GM12874 (cell line): ENCODE results near the gene SCNN1G.

Source experiments
- TF ChIP-seq, protein P1 (sequence below): IDR thresholded peaks from 2 replicates; pipeline ENCODE4 v1.5.1; 2011; ENCODE audit warnings: low read depth, mild to moderate bottlenecking, control low read depth, low read length, moderate library complexity; ENCODE audit not compliant: insufficient read depth

Gene SCNN1G

DNA sequence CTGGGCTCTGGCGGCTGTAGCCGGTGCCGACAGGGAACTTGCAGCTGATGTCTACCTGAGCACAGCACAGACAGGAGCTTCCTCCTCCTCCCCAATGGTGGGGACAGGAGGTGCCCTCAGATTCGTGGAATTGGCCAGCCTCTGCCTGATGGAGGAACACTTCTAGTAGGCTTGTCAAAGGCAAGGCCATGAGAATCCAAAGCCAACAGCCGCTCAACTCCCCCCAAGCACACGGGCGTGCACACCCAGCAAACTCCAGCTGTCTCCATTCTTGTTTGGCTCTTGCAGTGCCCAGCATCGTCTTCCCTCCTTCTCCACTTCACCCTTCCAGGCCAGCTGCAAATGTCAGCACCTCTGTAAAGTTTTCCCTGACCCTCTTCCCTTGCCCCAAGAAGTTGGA, 35.1 kb downstream of the SCNN1G start:
- TF ChIP-seq, protein P1, sequence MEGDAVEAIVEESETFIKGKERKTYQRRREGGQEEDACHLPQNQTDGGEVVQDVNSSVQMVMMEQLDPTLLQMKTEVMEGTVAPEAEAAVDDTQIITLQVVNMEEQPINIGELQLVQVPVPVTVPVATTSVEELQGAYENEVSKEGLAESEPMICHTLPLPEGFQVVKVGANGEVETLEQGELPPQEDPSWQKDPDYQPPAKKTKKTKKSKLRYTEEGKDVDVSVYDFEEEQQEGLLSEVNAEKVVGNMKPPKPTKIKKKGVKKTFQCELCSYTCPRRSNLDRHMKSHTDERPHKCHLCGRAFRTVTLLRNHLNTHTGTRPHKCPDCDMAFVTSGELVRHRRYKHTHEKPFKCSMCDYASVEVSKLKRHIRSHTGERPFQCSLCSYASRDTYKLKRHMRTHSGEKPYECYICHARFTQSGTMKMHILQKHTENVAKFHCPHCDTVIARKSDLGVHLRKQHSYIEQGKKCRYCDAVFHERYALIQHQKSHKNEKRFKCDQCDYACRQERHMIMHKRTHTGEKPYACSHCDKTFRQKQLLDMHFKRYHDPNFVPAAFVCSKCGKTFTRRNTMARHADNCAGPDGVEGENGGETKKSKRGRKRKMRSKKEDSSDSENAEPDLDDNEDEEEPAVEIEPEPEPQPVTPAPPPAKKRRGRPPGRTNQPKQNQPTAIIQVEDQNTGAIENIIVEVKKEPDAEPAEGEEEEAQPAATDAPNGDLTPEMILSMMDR, result no peak

GRCh38 chr16:23222929-23223328, 40.4 kb downstream of the SCNN1G start:
- TF ChIP-seq, protein P1, result no peak

- TF ChIP-seq, protein P1, result no peak
Measured at GRCh38 chr16:23223368-23223767, 40.8 kb downstream of the SCNN1G start.

DNA sequence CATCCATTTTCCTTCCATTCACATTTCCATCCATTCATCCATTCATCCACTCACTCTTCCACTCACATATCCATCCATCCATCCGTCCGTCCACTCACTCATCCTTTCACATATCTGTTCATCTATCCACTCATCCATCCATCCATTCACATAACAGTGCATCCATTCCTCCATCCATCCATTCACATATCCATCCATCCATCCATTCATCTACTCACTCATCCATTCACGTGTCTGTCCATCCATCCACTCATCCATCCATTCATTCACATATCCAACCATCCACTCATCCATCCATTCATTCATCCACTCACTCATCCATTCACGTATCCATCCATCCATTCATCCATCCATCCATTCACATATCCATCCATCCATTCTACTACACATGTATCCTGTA, 42.6 kb downstream of the SCNN1G start:
- TF ChIP-seq, protein P1, result no peak

DNA sequence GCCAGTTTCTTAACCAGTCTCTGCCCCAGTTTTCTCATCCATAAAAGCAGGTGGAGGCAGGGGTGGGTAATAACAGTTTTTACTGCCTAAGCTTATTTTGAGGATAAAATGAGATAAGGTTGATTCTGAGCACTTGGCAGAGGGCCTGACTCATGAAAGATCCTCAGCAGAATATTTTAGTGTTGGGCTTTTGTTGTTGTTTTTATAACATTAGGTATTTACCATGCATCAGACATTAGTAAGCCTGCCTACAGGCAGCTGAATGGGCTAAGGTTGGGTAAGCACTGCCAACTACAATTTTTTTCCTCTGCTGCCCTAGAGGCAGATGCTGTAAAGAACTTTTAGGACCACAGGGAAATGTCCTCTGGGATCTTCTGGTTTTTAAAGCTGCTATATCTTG, 43.1 kb downstream of the SCNN1G start:
- TF ChIP-seq, protein P1, result no peak

GRCh38 chr16:23227529-23227928, 45.0 kb downstream of the SCNN1G start:
- TF ChIP-seq, protein P1, result no peak

GRCh38 chr16:23229714-23230113, 47.2 kb downstream of the SCNN1G start:
- TF ChIP-seq, protein P1, result no peak

DNA sequence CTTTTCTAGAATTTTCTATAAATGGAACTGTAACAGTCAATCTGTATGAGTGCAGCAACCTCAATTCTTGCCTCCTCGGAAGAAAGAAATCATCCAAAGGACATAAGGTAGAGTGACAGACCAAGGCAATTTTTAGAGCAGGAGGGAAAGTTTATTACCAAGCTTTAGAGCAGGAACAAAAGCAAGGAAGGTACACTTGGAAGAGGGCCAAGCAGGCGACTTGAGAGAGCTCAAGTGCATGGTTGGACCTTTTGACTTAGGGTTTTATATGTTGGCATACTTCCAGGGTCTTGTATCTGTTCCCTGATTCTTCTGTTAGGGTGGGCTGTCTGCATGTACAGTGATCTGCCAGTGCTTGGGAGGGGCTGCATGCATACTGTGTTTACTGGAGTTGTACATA, 50.3 kb downstream of the SCNN1G start:
- TF ChIP-seq, protein P1, result no peak
